NK-92 treated with Interleukin-12 subunit alpha and Interleukin-12 subunit beta, amount 100 ng/mL, for 24 hours (cell line): ENCODE measurements around the gene NOP10.
"Not testable (repeated sequence)": the region's sequence is repeated elsewhere in the genome, so short reads cannot be mapped to it uniquely, and the experiment has no call there.

ENCODE experiments used
- DNase-seq: peaks from one replicate; lab custom pipeline; 2025; lab: John Stamatoyannopoulos, UW

NOP10 gene

DNA sequence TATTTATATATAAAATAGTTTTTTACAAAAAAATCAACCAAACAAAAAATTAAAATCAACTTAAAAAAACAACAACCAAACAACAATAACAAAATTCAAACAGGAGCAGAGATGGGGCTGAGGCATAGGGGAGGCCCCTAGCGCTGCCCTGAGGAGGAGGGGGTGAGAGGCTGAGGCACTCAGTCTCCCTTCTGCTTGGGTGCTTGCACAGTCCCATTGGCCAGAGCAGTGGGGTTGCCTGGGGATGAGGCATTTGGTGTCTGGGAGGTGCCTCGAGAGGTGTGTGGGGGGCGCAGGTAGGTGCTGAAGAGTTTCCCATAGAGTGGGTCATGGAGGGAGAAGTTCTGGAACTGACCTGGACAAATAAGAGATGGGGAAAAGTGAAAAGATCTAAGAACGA, 16.0 kb upstream of the NOP10 start:
- no peak for DNase-seq

DNA sequence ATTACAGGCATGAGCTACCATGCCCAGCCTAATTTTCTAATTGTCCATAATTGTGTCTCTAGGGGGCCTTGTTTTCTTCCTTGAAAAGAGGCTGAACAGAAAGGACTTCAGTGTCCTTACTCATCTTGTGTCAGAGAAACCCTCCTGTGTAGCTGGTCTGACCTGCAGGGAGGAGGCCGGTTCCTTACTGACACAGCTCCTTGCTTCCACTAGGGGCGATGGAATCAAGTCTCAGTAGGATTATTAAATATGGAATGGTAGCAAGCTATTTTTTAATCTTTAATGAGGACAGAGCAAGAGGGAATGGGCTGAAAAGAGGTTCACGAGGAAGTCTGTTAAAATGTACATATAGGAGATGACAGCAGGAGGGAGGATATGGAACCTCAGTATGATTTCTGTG, 15.4 kb upstream of the NOP10 start:
- no peak for DNase-seq

DNA sequence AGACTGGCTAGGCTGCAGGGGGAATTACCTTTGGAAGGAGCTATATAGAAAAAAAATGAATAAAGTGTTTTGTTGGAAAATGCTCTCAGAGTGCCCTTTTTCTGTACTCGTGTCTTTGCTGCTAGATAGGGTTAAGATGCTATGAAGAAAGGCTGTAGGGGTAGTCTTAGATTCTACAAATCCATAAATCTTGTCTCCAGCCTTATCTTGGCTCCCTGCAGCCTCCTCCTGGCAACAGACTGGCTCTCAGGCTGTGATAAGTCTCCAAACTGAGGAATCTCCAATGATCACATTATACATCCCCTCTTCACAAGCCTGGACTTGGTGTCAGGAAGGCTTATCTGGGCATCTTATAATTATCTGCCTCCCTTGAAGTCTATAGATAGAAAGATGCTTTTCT, 14.7 kb upstream of the NOP10 start:
- no peak for DNase-seq

DNA sequence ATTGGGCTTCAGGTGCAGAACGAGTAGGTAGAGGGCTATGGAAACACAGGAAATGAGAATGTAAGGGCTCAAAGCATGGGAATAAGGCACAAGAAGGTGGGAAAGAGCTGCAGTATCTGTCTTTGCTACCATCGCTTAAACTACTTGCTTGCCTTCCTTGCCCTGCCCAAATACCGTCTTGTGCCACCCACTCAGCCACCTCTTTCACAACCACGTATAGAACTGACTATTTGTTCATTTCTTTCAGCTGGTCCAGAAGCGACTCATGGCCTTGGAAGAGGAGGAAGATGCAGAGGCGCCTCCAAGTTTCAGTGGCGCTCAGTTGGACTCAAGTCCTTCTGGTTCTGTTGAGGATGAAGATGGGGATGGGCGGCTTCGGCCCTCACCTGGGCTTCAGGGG, 12.3 kb upstream of the NOP10 start:
- no peak for DNase-seq

DNA sequence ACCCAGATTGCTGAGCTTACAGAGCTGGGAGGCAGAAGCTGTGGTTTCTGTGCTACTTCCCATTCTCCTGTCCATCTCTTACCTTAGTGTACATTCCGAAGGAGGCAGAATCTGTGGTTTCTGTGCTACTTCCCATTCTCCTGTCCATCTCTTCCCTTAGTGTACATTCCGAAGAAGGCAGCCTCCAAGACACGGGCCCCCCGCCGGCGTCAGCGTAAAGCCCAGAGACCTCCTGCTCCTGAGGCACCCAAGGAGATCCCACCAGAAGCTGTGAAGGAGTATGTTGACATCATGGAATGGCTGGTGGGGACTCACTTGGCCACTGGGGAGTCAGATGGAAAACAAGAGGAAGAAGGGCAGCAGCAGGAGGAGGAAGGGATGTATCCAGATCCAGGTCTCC, 11.3 kb upstream of the NOP10 start:
- DNase-seq = no peak

DNA sequence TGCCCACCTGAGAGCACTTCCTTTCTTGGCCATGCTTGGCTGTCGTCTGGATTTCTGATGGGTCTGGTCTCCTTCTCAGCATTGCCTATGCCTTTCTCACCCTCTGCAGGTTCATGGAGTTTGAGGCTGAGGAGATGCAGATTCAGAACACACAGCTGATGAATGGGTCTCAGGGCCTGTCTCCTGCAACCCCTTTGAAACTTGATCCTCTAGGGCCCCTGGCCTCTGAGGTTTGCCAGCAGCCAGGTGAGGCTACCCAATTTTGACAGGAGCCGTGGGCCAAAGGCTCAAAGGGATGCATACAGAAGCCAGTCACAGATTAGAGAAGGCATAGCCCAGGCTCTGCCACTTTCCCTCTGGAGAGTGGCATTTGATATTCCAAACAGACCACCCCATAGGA, 10.7 kb upstream of the NOP10 start:
- DNase-seq = no peak

DNA sequence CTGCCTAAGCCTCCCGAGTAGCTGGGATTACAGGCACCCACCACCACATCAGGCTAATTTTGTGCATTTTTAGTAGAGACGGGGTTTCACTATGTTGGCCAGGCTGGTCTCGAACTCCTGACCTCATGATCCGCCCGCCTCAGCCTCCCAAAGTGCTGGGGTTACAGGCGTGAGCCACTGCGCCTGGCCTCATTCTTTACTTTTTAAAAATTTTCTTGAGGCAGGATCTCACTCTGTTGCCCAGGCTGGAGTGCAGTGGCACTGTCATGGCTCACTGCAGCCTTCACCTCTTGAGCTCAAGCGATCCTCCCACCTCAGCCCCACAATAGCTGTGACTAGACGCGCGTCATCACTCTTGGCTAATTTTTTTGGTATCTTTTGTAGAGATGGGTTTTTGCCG, 10.1 kb upstream of the NOP10 start:
- not testable (repeated sequence) for DNase-seq

DNA sequence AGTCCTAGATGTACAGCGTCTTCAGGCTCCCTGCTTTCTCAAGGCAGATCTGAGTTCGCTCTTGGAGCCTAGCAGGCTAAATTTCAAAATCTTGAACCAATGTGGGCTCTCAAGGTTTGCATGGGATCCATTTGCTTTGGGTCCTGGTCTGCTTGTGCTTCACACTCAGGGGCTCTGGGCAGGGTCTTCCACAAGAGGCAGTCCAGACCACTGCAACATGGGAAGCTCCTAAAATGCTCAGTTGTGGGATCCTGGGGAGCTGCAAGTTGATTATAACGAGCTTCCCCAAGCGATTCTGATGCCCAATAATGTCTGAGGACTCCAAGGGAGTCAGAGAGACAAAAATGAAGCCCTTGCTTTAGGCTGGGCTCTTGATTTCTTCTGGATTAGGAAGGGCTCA, 6.8 kb upstream of the NOP10 start:
- no peak for DNase-seq

DNA sequence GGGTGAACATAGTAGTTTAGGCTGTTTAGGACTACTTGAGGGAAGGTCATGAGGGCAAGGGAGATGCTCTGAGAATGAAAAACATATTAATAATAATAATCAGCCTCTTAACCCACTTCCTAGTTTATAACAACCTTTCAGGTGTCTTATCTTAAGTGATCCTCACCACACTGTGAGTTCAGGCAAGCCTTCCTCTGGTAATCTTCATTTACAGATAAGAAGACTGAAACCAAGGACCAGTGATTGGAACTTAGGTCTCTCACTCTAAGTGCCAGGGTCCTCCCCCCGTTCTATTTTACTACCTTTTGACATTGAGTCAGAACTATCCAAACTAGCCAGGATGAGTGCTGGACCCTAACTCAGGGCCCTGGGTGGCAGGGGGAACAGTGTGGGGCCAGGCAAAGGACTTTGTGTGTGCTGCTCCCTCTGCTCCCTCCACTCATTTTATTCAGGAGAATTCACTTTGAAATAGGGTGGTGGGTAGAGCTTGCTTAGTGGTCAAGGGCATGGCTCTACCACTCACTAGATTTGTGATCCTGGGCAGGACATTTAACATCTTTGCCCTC, 5.9 kb upstream of the NOP10 start:
- DNase-seq = no peak

DNA sequence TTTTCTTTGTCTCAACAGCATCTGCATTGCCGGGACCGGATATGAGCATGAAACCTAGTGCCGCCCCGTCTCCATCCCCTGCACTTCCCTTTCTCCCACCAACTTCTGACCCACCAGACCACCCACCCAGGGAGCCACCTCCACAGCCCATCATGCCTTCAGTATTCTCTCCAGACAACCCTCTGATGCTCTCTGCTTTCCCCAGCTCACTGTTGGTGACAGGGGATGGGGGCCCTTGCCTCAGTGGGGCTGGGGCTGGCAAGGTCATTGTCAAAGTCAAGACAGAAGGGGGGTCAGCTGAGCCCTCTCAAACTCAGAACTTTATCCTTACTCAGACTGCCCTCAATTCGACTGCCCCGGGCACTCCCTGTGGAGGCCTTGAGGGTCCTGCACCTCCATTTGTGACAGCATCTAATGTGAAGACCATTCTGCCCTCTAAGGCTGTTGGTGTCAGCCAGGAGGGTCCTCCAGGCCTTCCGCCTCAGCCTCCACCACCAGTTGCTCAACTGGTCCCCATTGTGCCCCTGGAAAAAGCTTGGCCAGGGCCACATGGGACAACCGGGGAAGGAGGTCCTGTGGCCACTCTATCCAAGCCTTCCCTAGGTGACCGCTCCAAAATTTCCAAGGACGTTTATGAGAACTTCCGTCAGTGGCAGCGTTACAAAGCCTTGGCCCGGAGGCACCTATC, 5.2 kb upstream of the NOP10 start:
- DNase-seq = no peak

DNA sequence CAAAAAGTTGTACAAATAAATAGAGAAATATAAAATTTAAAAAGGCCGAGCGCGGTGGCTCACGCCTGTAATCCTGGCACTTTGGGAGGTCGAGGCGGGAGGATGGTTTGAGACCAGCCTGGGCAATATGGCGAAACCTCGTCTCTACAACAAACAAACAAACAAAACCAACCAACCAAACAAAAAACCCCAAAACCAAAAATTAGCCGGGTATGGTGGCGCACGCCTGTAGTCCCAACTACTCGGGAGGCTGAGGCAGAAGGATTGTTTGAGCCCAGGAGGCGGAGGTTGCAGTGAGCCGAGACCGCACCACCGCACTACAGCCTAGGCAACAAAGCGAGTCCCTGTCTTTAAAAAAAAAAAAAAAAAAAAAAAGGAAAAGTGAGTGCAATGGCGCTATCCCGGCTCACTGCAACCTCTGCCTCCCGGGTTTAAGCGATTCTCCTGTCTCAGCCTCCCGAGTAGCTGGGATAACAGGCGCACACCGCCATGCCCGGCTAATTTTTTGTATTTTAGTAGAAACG, 661 bp downstream of the NOP10 start:
- DNase-seq = not testable (repeated sequence)

DNA sequence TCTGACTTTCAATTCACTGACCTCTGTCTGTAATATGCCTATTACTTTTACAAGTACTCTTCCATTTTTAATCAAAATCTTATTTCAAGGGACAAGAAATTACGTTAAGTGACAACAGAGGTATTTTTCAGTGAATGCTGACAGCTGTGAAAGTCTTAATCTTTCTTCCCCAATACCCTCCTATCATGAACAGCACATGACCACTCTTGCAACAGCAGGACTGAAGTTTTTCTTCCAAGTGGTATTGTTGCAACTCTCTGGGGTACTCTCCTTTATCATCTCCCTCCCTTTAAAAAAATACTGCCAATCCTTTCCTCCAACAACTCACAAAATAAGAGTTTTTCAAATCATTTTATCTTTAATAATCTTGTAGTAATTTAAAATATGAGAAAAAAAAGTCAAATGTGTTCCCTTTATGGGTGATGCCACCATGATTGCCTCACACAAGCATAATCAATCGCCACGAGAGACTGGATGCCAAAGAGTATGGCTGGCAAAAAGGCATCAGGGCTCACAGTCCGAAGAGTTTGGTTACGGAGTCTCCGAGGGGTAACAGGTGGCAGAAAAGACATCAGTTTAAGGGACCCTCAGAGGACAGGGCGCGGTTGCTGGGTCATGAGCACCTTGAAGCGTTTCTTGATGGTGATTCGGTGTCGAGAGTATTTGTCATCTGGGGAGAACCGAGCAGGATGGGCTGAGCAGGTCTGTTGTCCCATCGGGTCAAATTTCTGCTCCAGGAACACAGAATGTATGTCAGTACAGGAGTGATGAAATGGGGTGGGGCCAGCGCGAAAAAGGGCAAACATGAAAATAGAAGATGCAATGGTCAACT, 1.3 kb downstream of the NOP10 start:
- no peak for DNase-seq

DNA sequence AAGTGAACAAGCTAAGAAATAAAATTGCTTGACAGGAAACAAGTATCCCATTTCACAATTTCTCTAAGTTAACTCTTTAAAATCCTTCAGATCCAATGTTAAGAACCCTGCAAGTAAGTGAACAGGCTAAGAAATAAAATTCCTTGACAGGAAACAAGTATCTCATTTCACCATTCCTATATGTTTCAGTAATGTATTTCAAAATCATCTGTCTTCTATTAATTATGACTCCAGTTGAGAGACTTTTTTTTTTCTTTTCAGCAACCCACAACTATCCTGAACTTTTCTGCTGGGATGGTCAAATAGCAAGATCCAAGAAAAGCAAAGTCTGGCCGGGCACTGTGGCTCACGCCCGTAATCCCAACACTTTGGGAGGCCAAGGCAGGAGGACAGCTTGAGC, 3.0 kb downstream of the NOP10 start:
- no peak for DNase-seq

DNA sequence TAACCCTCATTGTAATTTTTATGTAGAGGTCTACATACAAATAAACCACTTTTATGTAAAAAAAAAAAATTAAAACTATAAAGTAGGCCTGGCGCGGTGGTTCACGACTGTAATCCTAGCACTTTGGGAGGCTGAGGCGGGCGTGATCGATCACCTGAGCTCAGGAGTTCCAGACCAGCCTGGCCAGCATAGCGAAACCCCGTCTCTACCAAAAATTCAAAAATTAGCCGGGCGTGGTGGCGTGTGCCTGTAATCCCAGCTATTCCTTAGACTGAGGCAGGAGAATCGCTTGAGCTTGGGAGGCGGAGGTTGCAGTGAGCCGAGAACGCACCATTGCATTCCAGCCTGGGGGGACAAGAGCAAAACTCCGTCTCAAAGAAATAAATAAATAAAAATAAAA, 4.6 kb downstream of the NOP10 start:
- DNase-seq = no peak

DNA sequence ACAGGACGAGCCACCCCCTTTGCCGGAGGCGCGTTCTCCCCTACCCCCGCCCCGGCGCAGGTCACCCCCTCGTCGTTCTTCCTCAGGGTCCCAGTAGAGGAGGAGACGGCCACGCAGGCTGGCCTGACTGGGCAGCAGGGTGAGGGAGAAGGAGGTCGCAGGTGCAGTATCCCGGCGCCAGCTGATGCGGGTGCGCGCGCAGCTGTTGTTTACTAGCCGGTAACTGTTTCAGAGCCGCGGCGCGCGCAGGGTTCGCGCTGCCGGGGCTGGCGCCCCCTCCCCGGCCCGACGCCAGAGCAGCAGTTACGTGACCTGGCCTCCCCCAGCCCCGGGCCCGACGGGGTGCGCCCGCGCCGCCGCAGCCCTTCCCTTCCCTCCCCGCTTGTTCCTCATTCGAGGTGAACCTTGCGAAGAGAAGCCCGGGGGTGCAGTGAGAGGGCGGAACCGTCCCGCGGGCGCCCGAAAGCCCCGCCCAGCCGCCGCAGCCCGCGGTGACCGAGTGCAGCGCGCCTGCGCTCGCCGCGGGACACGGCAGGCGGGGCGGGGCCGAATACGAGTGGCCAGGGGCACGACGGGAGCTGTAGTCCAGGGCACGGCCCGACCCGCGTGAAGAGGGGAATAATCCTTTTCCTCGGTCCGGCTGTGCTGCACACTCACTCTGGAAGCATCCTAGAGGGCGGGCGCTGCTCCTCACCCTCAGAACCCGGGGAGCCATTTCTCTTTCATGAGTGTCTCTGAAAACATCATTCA, 5.2 kb downstream of the NOP10 start, which contains the start of gene SLC12A6:
TSS of gene SLC12A6 (minus strand) at position 225 of the 750 bp plus-strand sequence. CDS start 1,101 bp downstream, outside the sequence.
- peak; percentile 92 for DNase-seq

DNA sequence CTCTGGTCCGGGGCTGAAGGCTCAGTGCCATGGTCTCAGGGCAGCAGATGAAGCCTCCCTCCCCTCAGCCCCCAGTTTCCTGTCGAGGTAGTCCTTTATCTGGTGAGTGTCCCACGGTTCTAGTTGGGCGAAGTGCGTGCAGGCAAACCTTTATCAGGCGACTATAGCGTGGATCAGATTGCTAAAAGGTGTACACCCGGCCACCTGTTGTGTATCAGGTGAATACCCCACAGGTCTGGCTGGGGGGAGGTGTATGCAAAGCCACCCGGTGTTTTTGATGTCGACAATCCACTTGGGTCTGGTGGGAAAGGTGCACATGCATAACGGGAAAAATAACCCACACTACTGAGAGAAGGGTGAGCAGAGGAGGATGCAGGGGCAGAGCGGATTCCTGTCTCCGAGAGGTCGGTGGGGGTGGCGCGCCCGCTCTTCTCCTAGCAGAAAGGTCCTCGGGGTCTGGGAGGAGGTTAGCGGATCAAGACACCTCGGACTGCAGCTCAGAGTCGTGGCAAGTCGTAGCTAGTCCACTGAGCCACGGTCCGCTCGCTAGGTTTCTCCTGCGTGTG, 5.9 kb downstream of the NOP10 start:
- no peak for DNase-seq

DNA sequence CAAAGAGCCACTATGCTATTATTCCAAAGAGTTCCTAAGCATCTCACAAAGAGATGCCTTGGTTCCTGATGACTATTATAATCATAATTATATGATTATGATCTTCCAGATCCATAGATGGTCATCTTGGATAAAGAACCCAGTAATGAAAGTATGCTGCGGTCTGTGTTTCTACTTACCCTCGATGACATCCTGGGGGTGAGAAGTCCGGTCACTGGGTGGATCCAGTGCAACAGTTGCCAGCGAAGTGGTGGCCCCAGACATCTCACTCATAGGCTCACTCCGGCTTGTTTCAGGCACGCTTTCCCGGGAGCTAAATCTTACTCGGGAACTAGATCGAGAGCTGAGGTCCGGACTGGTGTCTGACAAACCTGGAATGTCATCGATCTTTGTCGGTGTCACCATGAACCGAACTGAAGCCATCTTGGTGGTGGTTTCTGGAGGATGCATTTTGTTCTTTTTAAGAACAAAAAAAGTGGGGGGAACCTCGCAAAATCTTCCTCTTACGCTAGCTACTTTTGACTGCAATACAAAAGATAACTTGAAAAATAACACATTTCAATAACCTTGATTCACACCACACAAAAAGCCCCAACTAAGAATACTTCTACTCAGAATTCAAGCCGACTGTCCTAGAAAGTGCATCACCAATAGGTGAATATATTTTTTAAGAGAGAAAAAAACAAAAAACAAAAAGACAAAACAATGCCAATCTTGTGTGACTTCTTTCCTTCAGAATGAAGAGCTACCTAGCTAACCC, 6.5 kb downstream of the NOP10 start:
- no peak for DNase-seq

DNA sequence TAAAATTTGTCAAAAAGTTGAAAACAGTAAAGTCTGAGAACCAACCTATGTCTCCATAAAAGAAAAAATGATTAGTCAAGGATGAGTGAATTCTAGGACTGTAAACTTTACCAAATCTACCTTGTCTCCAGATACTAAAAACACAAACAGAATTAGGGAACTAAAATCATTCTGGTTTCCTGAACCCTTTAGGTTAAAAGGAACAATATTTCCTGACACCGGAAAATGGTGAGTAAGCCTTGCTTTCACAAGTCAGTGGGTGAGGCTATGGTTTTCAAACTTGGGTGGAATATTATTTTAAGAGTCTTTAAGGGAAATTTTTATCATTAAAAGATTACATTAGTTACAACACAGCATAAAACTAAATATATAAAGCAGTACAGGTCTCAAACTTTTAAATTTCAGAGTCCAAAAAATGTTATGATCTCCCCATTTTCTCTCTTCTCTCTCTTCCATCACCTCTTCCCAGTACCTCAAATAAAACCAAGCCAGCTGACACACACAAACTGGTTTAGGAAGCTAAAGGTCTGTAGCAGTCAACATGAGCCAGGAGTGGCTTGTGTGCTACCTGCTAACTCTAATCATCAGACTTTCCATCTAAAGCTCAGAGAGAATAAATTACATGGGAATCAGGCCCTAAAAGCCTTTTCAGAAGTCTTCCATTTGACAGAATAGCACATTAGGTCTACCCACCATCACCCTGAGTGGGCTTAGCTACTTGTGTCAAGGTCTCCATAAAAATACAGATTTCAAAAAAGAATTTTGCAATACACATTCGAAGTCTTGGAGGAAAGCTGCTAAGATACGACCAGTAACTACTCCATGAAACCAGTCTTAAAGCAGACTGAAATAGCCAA, 7.5 kb downstream of the NOP10 start:
- DNase-seq = no peak

DNA sequence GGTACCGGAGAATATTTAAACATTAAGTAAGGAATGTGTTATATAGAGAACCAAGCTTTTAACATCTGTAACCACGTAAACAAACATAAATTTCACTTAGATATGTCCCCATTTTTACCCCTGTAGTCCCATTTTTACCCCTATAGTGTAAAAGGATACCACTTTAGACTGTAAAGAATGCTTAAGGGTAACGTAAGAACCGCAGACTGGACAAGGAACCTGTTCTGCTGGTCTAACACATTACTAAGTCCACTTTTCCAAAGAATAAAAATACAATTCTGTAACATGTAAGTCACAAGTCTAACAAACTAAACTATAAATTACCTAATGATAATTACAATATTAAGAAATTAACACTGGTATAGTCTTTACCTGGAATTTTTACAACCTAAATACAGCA, 8.3 kb downstream of the NOP10 start:
- DNase-seq = no peak

DNA sequence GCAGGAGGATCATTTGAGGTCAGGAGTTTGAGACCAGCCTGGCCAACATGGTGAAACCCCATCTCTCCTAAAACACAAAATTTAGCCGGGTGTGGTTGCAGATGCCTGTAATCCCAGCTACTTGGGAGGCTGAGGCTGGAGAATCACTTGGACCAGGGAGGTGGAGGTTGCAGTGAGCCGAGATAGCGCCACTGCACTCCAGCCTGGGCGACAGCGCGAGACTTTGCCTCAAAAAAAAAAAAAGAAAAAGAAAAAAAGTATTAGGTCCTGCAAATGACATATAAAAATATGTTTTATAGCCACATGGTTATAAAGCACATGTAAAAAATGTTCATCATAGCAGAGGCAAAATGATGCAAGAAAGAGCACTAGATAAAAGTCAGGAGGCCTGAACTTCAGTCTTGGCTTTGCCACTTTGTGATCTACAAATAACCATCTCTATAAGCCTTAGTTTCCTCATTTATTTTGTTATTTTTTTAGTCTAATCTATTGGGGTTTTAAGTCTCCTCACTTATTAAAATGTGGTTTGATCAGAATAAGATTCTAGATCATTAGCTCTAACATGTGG, 10.3 kb downstream of the NOP10 start:
- no peak for DNase-seq
